Amniotic epithelial cell (primary cell): Measurements from ENCODE around the gene ADAMTS9.

ENCODE experiments used
- DNase-seq: peaks from one replicate; pipeline ENCODE4 v3.0.0-alpha.2; 2010; ENCODE audit warnings: low read depth

ADAMTS9 gene, protein sequence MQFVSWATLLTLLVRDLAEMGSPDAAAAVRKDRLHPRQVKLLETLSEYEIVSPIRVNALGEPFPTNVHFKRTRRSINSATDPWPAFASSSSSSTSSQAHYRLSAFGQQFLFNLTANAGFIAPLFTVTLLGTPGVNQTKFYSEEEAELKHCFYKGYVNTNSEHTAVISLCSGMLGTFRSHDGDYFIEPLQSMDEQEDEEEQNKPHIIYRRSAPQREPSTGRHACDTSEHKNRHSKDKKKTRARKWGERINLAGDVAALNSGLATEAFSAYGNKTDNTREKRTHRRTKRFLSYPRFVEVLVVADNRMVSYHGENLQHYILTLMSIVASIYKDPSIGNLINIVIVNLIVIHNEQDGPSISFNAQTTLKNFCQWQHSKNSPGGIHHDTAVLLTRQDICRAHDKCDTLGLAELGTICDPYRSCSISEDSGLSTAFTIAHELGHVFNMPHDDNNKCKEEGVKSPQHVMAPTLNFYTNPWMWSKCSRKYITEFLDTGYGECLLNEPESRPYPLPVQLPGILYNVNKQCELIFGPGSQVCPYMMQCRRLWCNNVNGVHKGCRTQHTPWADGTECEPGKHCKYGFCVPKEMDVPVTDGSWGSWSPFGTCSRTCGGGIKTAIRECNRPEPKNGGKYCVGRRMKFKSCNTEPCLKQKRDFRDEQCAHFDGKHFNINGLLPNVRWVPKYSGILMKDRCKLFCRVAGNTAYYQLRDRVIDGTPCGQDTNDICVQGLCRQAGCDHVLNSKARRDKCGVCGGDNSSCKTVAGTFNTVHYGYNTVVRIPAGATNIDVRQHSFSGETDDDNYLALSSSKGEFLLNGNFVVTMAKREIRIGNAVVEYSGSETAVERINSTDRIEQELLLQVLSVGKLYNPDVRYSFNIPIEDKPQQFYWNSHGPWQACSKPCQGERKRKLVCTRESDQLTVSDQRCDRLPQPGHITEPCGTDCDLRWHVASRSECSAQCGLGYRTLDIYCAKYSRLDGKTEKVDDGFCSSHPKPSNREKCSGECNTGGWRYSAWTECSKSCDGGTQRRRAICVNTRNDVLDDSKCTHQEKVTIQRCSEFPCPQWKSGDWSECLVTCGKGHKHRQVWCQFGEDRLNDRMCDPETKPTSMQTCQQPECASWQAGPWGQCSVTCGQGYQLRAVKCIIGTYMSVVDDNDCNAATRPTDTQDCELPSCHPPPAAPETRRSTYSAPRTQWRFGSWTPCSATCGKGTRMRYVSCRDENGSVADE (N-terminal part only)

DNA sequence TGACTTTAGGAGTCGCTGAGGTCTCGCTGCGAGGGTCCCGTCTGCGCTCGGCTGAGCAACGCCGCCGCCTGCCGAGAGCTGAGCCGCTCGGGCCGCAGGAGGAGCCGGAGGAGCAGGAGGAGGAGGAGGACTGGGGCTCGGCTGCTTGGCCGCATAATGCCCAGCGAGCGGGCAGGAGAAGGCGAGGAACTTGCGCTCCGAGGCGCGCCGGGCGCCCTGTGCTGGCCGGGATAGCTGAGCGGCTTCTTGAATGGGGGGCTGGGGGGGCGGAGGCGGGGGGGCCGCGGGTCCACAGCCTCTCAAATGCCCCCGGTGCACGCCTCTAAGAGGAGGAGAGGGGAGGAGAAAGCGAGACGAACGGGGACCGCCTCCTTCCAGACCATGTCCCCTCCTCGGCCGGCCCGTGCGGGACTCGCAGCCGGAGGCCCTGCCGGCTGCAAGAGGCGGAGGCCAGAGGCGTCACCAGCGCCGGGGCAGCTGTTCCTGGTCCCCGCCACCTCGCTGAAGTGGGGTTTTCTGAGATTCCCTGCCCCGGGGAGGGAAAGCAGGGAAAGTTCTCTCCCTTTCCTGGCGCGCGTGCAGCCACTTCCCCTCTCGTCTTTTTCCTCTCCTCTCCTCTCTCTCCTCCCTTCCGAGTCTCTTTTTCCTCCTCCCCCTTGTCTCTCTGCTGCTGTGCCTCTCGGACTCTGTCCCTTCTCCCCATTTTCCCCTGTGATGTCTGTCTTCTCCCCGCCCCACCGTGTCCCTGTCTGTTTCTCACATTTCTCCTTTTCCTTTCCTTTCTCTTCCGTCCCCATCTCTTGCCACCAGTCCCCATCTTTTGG lies at the start of gene ADAMTS9:
Gene ADAMTS9, minus strand, starts transcription at position 220 of the 824 bp plus-strand sequence. CDS start 343 bp downstream, outside the sequence.
- peak; percentile 87 for DNase-seq

DNA sequence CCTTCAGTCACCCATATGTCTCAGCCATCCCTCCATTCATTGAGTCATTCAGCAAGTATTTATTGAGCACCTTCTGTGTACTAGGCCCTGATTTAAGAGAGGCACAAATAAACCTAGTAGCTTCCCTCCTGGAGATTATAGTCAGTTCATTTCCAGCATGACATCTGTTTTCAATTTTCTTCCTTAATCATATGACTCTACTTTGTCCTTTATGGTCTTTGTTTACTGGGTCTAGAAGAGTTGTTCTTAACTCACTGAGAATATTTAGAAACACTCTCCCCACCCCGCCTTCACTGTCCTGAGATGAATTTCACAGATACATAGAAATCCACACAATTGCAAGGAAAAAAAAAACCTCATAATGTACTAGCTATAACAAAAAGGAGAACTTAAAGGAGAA lies 44.8 kb upstream of the ADAMTS9 start:
- no peak for DNase-seq

DNA sequence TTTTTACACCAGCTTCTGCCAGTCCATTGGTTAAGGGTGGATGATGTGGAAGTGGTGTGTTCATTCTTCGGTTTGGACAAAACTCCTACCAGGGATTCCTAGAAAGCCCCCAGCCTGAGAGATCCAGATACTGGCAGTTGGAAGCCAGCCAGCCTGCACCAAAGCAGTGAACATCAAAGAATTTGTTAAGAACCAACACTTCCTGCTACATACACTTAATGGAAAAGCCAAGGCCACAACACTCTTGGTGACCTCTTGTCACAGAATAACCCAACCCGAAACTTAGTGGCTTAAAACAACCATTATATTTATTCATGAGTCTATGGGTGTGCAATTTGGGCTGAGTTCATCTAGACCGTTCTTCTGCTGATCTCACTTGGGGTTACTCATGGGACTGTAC lies 42.9 kb upstream of the ADAMTS9 start:
- no peak for DNase-seq

DNA sequence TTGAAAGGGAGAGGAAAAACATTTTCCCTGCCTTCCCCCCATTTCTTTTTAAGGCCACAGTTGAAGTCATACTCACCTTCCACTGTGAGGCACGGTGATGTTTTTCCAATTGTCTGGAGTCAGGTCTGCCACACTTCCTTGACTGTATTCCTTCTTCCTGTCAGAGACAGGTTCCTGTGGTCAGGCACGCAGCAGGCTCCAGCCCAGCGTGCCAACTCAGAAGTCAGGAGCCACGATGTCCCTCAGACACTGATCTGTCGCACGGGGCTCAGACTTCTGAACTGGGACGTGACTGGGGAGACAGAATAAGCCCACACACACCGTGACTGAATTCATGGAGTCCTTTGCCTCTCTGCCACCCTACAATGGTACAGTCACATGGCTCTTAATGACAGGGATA lies 41.2 kb upstream of the ADAMTS9 start:
- no peak for DNase-seq

DNA sequence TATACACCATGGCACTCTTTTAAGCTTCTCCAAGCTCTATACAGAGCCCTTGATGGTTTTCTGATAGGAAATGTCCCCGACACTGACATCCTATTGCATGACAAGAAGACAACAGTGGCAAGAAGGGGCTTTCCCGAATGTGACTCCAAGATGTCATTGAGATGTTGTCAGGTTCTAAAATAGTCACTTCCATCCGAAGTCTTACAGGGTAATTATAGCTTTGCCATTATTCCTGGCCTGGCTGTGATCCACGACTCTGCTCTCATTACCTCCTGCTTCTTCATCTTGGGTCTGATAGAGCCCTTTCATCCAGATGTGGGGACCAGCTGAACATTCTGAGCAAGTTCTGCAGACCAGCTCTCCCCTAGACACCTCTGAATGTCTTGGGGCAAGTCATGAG lies 40.6 kb upstream of the ADAMTS9 start:
- DNase-seq: no peak

DNA sequence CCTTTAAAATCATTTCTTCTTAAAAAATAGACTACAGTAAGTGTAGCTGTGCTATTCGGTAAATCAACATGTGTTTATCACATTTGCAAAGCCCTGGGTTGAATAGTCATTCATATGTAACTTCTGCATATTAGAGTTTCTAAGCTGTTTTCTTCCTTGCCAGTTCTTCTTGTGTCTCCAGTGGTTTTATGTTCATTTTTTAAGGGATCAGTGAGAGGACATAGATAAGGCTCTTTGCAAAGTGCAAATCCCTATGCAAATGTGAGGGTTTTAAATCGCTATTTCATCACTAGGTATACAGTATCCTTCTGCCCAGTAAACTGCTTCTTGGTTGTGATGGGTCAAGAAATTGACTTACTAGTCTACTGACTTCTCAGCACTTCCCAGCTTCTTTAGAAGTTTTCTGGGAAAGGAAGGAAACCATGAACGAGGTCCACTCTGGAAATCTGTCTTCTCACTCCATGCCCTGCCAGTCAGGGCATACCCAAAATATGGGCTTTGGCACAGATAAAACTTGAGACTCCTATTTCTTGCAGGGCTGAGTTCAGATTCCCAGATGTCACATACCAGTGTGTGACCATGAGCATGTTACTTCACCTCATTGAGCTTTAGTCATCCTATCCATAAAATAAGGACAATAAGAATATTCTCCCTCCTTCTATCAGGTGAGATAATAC lies 38.8 kb upstream of the ADAMTS9 start:
- no peak for DNase-seq

DNA sequence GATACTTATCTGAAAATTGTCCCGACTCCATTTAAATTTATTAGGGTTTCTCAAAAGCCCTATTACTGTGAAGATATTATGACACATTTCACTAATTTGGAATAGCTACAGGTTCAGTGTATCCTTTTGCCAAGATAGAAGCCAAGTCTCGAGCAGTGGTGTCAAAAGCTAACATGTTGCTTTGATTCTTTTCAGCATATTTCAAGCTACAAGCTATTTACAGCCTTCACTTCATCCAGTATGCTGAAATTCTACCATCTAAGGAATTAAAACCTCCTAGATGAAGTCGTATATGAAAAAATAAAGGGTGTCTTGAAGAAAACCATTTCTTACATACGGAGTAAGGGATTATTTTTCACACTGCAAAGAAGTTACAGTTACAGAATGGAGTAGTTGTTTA lies 31.2 kb upstream of the ADAMTS9 start:
- DNase-seq: no peak

DNA sequence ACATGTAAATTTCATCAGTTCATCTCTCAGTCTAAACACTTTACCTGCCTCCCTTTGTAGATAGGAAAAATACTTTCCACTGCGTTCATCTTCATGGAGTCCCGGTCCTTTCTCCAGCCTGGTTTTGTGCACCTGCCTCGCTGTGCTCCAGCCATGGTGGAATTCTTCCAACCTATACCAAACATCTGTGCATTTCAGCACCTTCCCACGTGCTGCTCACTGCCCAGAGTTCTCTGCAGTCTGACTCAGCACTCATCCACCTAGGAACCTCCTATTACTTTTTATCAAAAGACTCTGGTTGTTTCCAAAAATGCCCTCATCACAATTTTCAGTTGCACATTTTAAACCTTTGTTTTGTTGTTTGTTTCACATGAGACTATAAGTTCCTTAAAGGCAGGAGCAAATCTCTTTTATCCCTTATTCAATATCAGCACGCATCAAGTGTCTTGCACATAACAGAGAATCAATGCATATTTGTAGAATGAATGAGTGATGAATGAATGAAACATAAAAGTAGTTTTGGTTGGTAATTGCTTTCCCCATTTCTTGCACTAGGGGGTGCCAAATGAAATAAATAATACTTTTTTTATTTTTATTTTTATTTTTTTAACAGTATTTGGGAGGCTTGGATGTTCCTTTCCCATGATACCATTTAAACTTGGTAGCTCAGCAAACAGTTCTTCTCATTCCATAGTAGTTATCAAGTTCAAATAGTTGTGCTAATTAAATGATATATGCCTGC lies 30.2 kb upstream of the ADAMTS9 start:
- no peak for DNase-seq

DNA sequence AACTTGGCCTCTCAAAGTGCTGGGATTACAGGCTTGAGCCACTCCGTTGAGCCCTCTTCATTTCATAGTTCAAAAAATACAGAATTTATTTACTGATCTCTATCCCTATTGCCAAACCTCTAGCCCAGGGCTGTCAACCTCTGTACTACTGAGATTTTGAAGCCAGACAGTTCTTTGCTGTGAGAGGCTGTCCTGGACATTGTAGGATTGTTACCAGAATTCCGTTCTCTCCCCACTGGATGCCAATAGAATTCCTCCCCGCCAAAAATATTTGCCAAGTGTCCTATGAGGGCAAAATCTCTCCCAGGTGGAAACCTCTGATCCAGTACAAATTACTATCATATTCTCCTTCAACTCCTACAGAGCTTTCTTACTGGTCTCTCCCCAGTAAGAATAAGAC lies 29.6 kb upstream of the ADAMTS9 start:
- DNase-seq: no peak

DNA sequence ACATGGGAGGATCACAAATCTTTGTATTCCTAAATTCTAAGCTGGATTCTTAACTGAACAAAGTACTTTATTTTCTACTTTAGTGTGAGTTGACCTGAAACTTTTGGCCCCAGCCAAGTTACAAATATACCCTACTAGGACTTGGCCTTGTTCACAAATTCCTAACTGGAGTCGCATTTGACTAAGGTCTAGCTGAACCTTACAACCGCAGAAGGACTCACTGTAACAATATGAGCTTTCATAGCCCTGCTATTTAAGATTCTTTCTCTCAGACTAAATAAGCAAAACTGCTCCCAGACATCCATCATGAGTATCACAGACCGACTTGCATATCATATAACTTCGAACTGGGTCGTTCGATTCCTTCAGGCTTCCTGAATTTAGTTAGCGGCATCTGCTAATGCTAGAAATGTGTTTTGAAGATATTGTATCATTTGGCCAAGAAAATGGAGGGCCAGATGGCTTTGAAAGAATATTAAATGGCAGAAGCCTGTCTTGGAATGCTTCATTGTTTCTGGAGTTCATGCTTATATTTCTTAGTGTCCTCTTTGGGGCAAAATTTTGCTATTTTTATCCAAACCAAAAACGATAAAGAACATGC lies 28.4 kb upstream of the ADAMTS9 start:
- DNase-seq: no peak

DNA sequence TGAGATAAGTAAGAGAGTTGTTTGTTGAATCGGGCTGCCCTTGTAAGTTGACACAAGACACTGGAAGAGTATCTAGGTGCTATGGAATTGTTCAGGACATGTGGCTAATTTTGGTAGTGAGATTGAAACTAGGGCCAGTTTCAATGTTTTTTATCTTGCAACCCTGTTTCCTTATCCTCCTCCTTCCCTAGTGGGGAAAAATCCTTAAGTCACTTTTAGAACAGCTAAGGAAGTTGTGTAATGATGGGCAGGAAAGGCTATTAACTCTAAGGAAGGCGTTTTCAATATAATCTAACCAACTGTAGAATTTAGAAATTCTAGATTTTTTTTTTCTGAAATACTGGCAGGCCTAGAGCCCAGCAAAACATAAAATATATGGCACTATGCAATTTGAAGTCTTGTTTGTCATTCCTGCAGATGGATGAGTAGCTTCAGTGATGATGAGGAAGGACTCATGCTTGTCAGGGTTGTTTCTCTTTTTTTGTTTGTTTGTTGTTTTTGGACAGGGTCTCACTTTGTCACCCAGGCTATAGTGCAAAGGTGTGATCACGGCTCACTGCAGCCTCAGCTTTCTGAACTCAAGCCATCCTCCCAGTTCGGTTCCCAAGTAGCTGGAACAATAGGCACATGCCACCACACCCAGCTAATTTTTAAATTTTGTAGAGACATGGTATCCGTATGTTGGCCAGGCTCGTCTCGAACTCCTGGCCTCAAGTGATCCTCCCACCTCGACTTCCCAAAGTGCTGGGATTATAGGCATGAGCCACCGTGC lies 27.6 kb upstream of the ADAMTS9 start:
- no peak for DNase-seq

DNA sequence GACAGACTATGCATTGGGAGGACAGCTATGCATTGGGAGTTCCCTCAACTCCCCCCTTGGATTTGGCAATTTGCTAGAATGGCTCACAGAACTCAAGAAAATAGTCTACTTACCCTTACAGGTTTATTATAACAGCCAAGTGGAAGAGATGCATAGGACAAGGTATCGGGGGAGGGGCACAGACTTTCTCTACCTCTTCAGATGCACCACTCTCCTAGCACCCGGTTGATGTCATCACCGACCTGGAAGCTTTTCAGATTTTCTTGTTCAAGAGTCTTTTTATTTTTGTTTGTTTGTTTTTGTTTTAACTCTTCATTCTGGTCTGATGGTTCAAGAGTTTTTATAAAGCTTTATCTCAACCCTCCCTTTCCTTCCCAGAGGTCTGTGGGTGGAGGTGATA lies 20.7 kb upstream of the ADAMTS9 start:
- no peak for DNase-seq

DNA sequence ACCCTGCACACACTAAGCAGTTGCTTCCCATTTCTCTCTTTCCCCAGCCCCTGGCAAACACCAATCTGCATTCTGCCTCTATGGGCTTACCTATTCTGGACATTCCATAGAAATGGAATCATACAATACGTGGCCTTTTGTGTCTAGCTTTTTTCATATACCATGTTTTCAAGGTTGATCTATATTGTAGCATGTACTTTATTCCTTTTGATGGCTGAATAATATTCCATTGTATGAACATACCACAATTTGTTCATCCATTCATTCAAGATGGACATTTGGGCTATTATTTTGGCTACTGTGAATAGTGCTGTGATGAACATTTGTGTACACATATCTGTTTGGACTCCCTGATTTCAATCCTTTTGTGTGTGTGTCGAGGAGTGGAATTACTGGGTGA lies 18.1 kb upstream of the ADAMTS9 start:
- DNase-seq: no peak

DNA sequence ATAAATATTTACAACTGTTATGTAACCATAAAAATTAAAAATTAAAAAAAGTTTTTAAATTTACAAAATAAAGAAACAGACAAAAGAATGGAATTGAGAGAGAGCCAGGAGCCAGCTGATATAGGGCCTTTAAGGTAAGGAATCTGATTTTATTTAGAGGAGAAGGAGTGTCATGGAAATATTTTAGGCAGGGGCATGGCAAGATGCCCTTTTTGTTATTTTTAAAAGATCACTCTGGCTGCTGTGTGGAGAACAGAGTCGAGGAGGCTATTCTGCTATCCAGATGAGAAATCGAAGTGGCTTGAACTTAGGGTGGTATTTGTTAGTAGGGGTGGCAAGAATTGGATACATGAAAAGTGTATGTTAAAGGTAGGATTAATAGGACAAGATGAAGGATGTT lies 9.1 kb upstream of the ADAMTS9 start:
- no peak for DNase-seq

DNA sequence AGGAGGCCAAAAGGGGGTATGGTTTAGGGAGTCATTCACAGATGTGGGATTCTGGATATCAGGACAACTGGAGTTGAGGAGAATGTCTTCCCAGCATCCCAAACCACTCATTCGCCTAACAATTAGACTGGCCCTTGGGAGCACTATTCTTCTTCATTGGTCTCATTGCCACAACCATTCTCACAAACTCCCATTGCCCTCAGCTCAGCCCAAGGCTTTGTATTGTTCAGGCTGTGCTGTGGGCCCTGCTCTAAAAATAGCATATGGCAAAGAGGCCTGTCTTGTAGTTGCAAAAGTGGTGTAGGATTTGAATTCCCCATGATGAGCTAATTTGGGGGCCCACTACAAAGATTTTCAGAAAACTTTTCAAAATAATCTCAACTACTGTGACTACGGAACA lies 6.3 kb upstream of the ADAMTS9 start:
- no peak for DNase-seq

DNA sequence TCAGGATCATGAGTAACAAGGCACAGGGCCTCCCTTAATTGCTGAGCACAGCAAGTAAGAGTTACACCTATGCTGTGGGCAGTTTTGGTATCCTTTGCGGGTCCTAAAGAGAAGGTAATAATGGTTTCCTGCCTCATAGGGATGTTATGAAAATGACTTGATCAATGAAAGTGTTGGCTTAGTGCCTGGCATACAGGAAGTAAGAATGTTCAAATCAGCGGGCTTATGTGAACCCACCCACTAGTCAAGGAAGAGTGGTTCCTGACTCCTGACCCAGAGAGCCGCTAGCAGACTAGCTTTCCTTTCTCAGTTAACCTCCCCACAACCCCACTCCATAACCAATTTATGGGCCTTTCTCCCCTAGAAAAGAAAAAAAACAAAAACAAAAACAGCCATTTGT lies 5.2 kb upstream of the ADAMTS9 start:
- DNase-seq: no peak

DNA sequence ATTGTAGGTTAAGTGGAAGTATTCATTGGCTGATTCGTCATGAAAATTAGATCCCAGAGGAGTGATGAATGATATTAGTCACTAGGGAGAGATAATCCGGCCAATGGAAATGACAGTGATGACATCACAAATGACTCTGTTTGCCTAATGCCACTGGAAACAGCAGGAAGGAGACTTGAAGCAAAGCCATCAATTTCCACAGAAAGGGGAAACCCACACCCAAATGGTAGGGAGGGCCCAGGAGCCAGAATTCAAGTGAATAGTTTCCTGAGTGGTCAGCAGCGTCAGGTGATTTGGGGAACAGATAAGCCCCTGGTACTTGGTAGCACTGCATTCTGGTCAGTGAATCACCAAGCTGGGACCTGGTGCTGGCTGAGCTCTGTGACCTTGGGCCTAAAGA lies 3.3 kb upstream of the ADAMTS9 start:
- DNase-seq: peak; percentile 95

DNA sequence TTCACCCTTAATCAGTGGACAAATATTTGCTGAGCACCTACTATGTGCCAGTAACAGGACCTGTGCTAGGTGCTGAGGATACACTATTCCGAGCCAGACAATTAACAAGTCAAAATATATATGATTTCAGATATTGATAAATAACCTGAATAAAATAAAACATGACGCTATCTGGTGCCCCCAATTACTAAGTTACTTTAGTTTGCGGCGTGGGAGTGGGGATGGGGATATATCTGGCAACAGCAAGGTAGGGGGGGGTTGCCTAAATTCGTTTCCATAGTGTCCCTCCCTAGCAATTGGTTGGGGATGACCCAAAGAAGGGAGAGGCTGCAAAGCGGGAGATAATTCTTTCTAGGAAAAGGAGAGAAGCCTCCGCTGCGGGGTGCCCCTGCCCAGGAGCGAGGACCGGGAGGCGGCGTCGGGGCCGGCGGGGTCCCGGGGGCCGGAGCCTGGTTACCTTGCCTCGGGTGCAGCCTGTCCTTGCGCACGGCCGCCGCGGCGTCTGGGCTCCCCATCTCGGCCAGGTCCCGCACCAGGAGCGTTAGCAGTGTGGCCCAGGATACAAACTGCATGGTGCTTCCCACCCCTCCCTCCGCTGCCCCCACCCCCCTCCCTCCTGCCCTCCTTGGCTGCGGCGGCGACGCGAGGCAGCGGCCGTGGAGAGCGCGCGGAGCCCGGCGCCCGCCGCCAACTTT lies 567 bp downstream of the ADAMTS9 start:
- no peak for DNase-seq
